ENCODE measurements around the gene EMSY. TPM values are rescaled to one million over a fixed set of nuclear protein-coding genes. Genes with fewer than 3 reads are reported as not detected.

The EMSY gene
- total and polyA plus RNA-seq, 7 donors, result 5.8 to 17.2 (median 12.7) TPM

DNA sequence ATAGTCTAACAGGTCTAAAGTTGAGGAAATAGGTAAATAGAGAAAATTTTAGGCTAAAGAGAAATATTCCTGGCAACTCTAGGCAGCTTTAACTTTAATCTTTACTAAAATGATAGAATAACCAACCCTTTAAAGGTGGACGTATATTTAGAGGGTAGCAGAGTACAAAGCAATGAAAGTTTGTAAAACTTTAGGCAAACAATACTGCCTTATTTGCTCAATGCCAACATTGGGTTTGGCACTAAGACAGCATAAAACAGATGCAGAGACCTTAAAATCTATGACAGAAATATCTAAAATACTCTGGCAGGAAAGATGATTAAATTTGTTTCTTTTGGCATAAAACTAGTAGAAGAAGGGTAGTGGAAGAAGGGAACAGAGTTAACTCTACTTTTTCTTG is 70.7 kb downstream of the EMSY start:
- intact Hi-C loops (cut with DNase I), result no loop called here
- Histone ChIP-seq H3K9me3 (no peaks in the 10 kb centered on the region), H3K27me3 (ENCODE audit: insufficient read depth in 3 of 3, low read length in 2 of 3) (no peaks in the 10 kb centered on the region), H3K27ac (no peak overlapping the region), H3K4me3 (no peak overlapping the region), H3K4me1 (no peaks in the 10 kb centered on the region), H3K36me3 (ENCODE audit: insufficient read depth in 1 of 2, low read depth in 1 of 2) (peaks cover 0 to 40% of the 10 kb centered on the region in 2 donors)
- no peak for DNase-seq
- TF ChIP-seq, protein P1, sequence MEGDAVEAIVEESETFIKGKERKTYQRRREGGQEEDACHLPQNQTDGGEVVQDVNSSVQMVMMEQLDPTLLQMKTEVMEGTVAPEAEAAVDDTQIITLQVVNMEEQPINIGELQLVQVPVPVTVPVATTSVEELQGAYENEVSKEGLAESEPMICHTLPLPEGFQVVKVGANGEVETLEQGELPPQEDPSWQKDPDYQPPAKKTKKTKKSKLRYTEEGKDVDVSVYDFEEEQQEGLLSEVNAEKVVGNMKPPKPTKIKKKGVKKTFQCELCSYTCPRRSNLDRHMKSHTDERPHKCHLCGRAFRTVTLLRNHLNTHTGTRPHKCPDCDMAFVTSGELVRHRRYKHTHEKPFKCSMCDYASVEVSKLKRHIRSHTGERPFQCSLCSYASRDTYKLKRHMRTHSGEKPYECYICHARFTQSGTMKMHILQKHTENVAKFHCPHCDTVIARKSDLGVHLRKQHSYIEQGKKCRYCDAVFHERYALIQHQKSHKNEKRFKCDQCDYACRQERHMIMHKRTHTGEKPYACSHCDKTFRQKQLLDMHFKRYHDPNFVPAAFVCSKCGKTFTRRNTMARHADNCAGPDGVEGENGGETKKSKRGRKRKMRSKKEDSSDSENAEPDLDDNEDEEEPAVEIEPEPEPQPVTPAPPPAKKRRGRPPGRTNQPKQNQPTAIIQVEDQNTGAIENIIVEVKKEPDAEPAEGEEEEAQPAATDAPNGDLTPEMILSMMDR (IDR thresholded peaks at IDR 0.05), result no peak
- 75 to 91% (median 85%) methylated on average over 1 of the region's 1 CpG for WGBS, 3 donors
- no peak for ATAC-seq

DNA sequence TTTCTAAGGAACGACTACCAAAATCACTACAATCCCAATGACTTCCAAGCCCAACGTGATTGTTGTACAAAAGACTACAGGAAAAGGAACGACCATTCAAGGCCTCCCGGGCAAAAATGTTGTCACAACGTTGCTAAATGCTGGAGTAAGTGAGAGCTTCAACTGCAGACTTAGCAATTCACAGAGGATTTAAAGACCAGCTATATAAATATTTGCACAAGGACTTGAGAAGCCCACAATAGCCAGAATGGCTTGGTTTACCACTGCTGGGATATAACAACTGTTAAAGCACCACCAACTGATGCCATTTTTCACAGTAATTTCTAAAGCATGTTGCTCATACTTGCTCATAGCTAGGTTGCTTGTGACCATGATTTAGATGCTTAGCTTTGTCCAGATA is 78.3 kb downstream of the EMSY start:
- Histone ChIP-seq H3K27me3 (ENCODE audit: insufficient read depth in 3 of 3, low read length in 2 of 3) (no peaks in the 10 kb centered on the region), H3K36me3 (ENCODE audit: insufficient read depth in 1 of 2, low read depth in 1 of 2) (peaks cover 0 to 66% of the 10 kb centered on the region in 2 donors), H3K9me3 (no peaks in the 10 kb centered on the region), H3K4me1 (no peaks in the 10 kb centered on the region), H3K27ac (no peak overlapping the region), H3K4me3 (no peak overlapping the region)
- TF ChIP-seq, protein P1 (IDR thresholded peaks at IDR 0.05), result no peak
- DNase-seq, result no peak
- no peak for ATAC-seq
- intact Hi-C loops (cut with DNase I), result no loop called here
- 45 to 57% (median 47%) methylated on average over 5 of the region's 5 CpGs for WGBS, 3 donors

- intact Hi-C loops (cut with DNase I), result no loop called here
- TF ChIP-seq, protein P1 (IDR thresholded peaks at IDR 0.05), result no peak
- 94 to 100% (median 98%) methylated on average over 2 of the region's 2 CpGs for WGBS, 3 donors
- H3K4me1 ChIP-seq, result no peaks in the 10 kb centered on the region
- ATAC-seq (no peak), DNase-seq (no peak)
- no peaks in the 10 kb centered on the region for H3K27me3 ChIP-seq (ENCODE audit: insufficient read depth in 3 of 3, low read length in 2 of 3)
- H3K4me3 ChIP-seq, result no peak overlapping the region
- H3K36me3 ChIP-seq (ENCODE audit: insufficient read depth in 1 of 2, low read depth in 1 of 2), result peaks cover 0 to 73% of the 10 kb centered on the region in 2 donors
- H3K9me3 ChIP-seq, result no peaks in the 10 kb centered on the region
- no peak overlapping the region for H3K27ac ChIP-seq
These were observed 79.1 kb downstream of the EMSY start for GRCh38 chr11:76523786-76524436.

GRCh38 chr11:76524461-76524860 is 79.6 kb downstream of the EMSY start:
- intact Hi-C loops (cut with DNase I), result no loop called here
- no peak overlapping the region for H3K4me3 ChIP-seq
- no peak overlapping the region for H3K27ac ChIP-seq
- ATAC-seq (no peak), DNase-seq (no peak)
- H3K9me3 ChIP-seq, result no peaks in the 10 kb centered on the region
- no peaks in the 10 kb centered on the region for H3K27me3 ChIP-seq (ENCODE audit: insufficient read depth in 3 of 3, low read length in 2 of 3)
- peaks cover 0 to 73% of the 10 kb centered on the region in 2 donors for H3K36me3 ChIP-seq (ENCODE audit: insufficient read depth in 1 of 2, low read depth in 1 of 2)
- WGBS, 3 donors, result 83 to 85% (median 85%) methylated on average over 4 of the region's 4 CpGs
- no peaks in the 10 kb centered on the region for H3K4me1 ChIP-seq
- TF ChIP-seq, protein P1 (IDR thresholded peaks at IDR 0.05), result no peak

- Histone ChIP-seq H3K27ac (no peak overlapping the region), H3K27me3 (ENCODE audit: insufficient read depth in 3 of 3, low read length in 2 of 3) (no peaks in the 10 kb centered on the region), H3K36me3 (ENCODE audit: insufficient read depth in 1 of 2, low read depth in 1 of 2) (peaks cover 0 to 73% of the 10 kb centered on the region in 2 donors), H3K4me1 (no peaks in the 10 kb centered on the region), H3K4me3 (no peak overlapping the region), H3K9me3 (no peaks in the 10 kb centered on the region)
- ATAC-seq (peak in 1 of 4 donors; percentile 50), DNase-seq (no peak)
- intact Hi-C loops (cut with DNase I), result no loop called here
- TF ChIP-seq, protein P1 (IDR thresholded peaks at IDR 0.05), result no peak
- 93 to 100% (median 94%) methylated on average over 1 of the region's 1 CpG for WGBS, 3 donors
These were observed 80.1 kb downstream of the EMSY start for GRCh38 chr11:76524919-76525318.
